ENCODE data around the gene MFGE8. TPM values are rescaled to one million over a fixed set of nuclear protein-coding genes. Genes with fewer than 3 reads are reported as not detected.

MFGE8 gene
- total RNA-seq, 1 experiment from 2014 or later = 54.5 TPM

- CTCF ChIA-PET = no interaction called here
- intact Hi-C loops (cut with micrococcal nuclease; ENCODE audit: unreplicated experiment) = no loop called here
Observed at GRCh38 chr15:88906551-88906950, 6.6 kb downstream of the MFGE8 start.

GRCh38 chr15:88906130-88906529 is 7.0 kb downstream of the MFGE8 start:
- Histone ChIP-seq H3K4me1 (replicated peaks; ENCODE audit: insufficient read depth) (peaks cover under 1% of the 10 kb centered on the region; the same call in 1 of the 2 replicates), H3K27ac (no peak overlapping the region), H3K36me3 (ENCODE audit: low read depth) (no peaks in the 10 kb centered on the region), H3K4me3 (no peak overlapping the region), H4K20me1 (ENCODE audit: insufficient read depth) (no peaks in the 10 kb centered on the region), H3F3A (ENCODE audit: insufficient read depth, low read depth) (no peaks in the 10 kb centered on the region), H2AFZ (no peak overlapping the region), H3K27me3 (ENCODE audit: insufficient read depth, low read depth) (no peaks in the 10 kb centered on the region), H3K4me2 (no peak overlapping the region), H3K9me3 (ENCODE audit: insufficient read depth, low read depth) (no peaks in the 10 kb centered on the region), H3K79me2 (ENCODE audit: low read depth) (no peaks in the 10 kb centered on the region), H3K9me2 (ENCODE audit: insufficient read depth) (no peaks in the 10 kb centered on the region)
- no peak for DNase-seq
- POLR2A ChIA-PET (ENCODE audit: unreplicated experiment) = no interaction called here
- no TSS peak for BruUV-seq (replicated peaks)
- CTCF ChIA-PET = no interaction called here
- intact Hi-C loops (cut with micrococcal nuclease; ENCODE audit: unreplicated experiment) = no loop called here
- TF ChIP-seq CTCF (conservative IDR thresholded peaks at IDR 0.05) (no peak), EZH2 (IDR thresholded peaks at IDR 0.05; ENCODE audit: low read depth) (no peak)

More at GRCh38 chr15:88906551-88906950, 6.6 kb downstream of the MFGE8 start:
- no peaks in the 10 kb centered on the region for H3K9me2 ChIP-seq (ENCODE audit: insufficient read depth)
- H3K4me1 ChIP-seq (replicated peaks; ENCODE audit: insufficient read depth) = peaks cover 4% of the 10 kb centered on the region
- H3K4me2 ChIP-seq = no peak overlapping the region
- H3K4me3 ChIP-seq = no peak overlapping the region
- H3K27ac ChIP-seq = no peak overlapping the region
- TF ChIP-seq CTCF (conservative IDR thresholded peaks at IDR 0.05) = no peak
- no peak for TF ChIP-seq EZH2 (IDR thresholded peaks at IDR 0.05; ENCODE audit: low read depth)
- H2AFZ ChIP-seq = no peak overlapping the region
- H3K36me3 ChIP-seq (ENCODE audit: low read depth) = no peaks in the 10 kb centered on the region
- H4K20me1 ChIP-seq (ENCODE audit: insufficient read depth) = no peaks in the 10 kb centered on the region
- POLR2A ChIA-PET (ENCODE audit: unreplicated experiment) = no interaction called here
- H3K79me2 ChIP-seq (ENCODE audit: low read depth) = no peaks in the 10 kb centered on the region
- no peaks in the 10 kb centered on the region for H3K27me3 ChIP-seq (ENCODE audit: insufficient read depth, low read depth)
- BruUV-seq (replicated peaks) = no TSS peak
- DNase-seq = no peak
- H3K9me3 ChIP-seq (ENCODE audit: insufficient read depth, low read depth) = no peaks in the 10 kb centered on the region
- no peaks in the 10 kb centered on the region for H3F3A ChIP-seq (ENCODE audit: insufficient read depth, low read depth)

GRCh38 chr15:88905576-88905975 is 7.6 kb downstream of the MFGE8 start:
- no peak overlapping the region for H3K27ac ChIP-seq
- POLR2A ChIA-PET (ENCODE audit: unreplicated experiment) = interaction anchor here (0.5 kb wide), 1 partner anchor 1355 kb away, joined by 4 read pairs; no protein-coding TSS in a partner anchor
- H4K20me1 ChIP-seq (ENCODE audit: insufficient read depth) = no peaks in the 10 kb centered on the region

More at GRCh38 chr15:88905576-88905975, 7.6 kb downstream of the MFGE8 start:
- Histone ChIP-seq H3K9me3 (ENCODE audit: insufficient read depth, low read depth) (no peaks in the 10 kb centered on the region), H3K4me1 (replicated peaks; ENCODE audit: insufficient read depth) (0 out of 2 replicates have a peak, but pooled peaks cover 3% of the 10 kb centered on the region), H3K4me3 (no peak overlapping the region), H3K27me3 (ENCODE audit: insufficient read depth, low read depth) (no peaks in the 10 kb centered on the region), H3K4me2 (no peak overlapping the region), H3K79me2 (ENCODE audit: low read depth) (no peaks in the 10 kb centered on the region), H2AFZ (no peak overlapping the region), H3K9me2 (ENCODE audit: insufficient read depth) (no peaks in the 10 kb centered on the region), H3F3A (ENCODE audit: insufficient read depth, low read depth) (no peaks in the 10 kb centered on the region), H3K36me3 (ENCODE audit: low read depth) (no peaks in the 10 kb centered on the region)
- intact Hi-C loops (cut with micrococcal nuclease; ENCODE audit: unreplicated experiment) = loop anchor here (2.0 kb wide), 1 partner anchor 337 kb away; the partner anchor contains the start of gene FANCI
- DNase-seq = no peak
- TF ChIP-seq CTCF (conservative IDR thresholded peaks at IDR 0.05) (no peak), EZH2 (IDR thresholded peaks at IDR 0.05; ENCODE audit: low read depth) (no peak)
- no TSS peak for BruUV-seq (replicated peaks)
- CTCF ChIA-PET = interaction anchor here (0.6 to 1.5 kb wide), 3 partner anchors 10 to 394 kb away, joined by 3 to 7 read pairs (median 4); partner anchors contain the start of gene HAPLN3

Data from PC-9 (cell line).